ENCODE results near the gene PHF10. TPM values are rescaled to one million over a fixed set of nuclear protein-coding genes. Genes with fewer than 3 reads are reported as not detected.

The PHF10 gene
- total RNA-seq, 1 experiment from 2014 or later, result 25.9 TPM

Other genes starting within 250 kb of the PHF10 start
- 13.0 and 13.6 TPM in 2 replicates for gene WDR27, start 22.5 kb downstream of the PHF10 start, total RNA-seq (2014; rRNA removed; shearing (Covaris generic))
- gene C6orf120, start 22.4 kb downstream of the PHF10 start, total RNA-seq (2014; rRNA removed; shearing (Covaris generic)), result 29.5 and 34.2 TPM in 2 replicates
- gene DYNLT2, start 27.1 kb upstream of the PHF10 start, total RNA-seq (2014; rRNA removed; shearing (Covaris generic)), result 2.8 and 3.0 TPM in 2 replicates
- gene ERMARD, start 27.1 kb upstream of the PHF10 start, total RNA-seq (2014; rRNA removed; shearing (Covaris generic)), result 12.5 and 16.6 TPM in 2 replicates